ENCODE data around the gene JPH4. TPM values are rescaled to one million over a fixed set of nuclear protein-coding genes. Genes with fewer than 3 reads are reported as not detected.

Gene JPH4
- polyA plus RNA-seq, 1 of the 3 experiments (the other 2 are of a cell fraction) = 8.7 TPM

- Histone ChIP-seq H3K27ac (ENCODE audit: low read depth in 2 of 2, low read length in 1 of 2) (no peak overlapping the region), H3F3A (replicated peaks; ENCODE audit: insufficient read depth) (no peaks in the 10 kb centered on the region), H3K4me3 (ENCODE audit: low read depth in 2 of 2, low read length in 1 of 2) (no peak overlapping the region), H3K9ac (no peak overlapping the region), H3K79me2 (ENCODE audit: insufficient read depth) (no peaks in the 10 kb centered on the region), H2AFZ (ENCODE audit: low read depth) (no peak overlapping the region), H3K4me2 (no peak overlapping the region), H3K4me1 (ENCODE audit: control insufficient read depth in 1 of 2, insufficient read depth in 2 of 2, low read depth in 1 of 2, low read length in 1 of 2) (no peaks in the 10 kb centered on the region), H4K20me1 (ENCODE audit: insufficient read depth) (no peaks in the 10 kb centered on the region), H3K9me2 (no peaks in the 10 kb centered on the region), H3K9me3 (no peaks in the 10 kb centered on the region), H3K27me3 (ENCODE audit: insufficient read depth) (no peaks in the 10 kb centered on the region), H3K36me3 (replicated peaks in 1 of 2; ENCODE audit: control insufficient read depth in 1 of 2, insufficient read depth in 2 of 2, low read length in 1 of 2) (peaks cover 0 to 6% of the 10 kb centered on the region in 2 experiments)
- CTCF ChIA-PET = interaction anchor here (1.1 to 2.9 kb wide), 5 partner anchors 8 to 45 kb away, joined by 3 to 11 read pairs (median 7); no protein-coding TSS in a partner anchor
- no peak for TF ChIP-seq POLR2AphosphoS5 (IDR thresholded peaks at IDR 0.05; ENCODE audit: low read depth, low read length)
- POLR2A ChIA-PET = interaction anchor here (1.2 kb wide), 1 partner anchor 9 kb away, joined by 4 read pairs; no protein-coding TSS in a partner anchor
- DNase-seq = no peak
- 79% methylated on average over 8 of the region's 9 CpGs for WGBS (ENCODE audit: low lambda C conversion rate)
Observed at GRCh38 chr14:23522643-23523198, 55.9 kb downstream of the JPH4 start.

- no peak overlapping the region for H3K4me2 ChIP-seq
- H3K4me3 ChIP-seq (ENCODE audit: low read depth in 2 of 2, low read length in 1 of 2) = no peak overlapping the region
- peaks cover 0 to 6% of the 10 kb centered on the region in 2 experiments for H3K36me3 ChIP-seq (replicated peaks in 1 of 2; ENCODE audit: control insufficient read depth in 1 of 2, insufficient read depth in 2 of 2, low read length in 1 of 2)
- H3K79me2 ChIP-seq (ENCODE audit: insufficient read depth) = no peaks in the 10 kb centered on the region
- no peaks in the 10 kb centered on the region for H3F3A ChIP-seq (replicated peaks; ENCODE audit: insufficient read depth)
- H3K27ac ChIP-seq (ENCODE audit: low read depth in 2 of 2, low read length in 1 of 2) = no peak overlapping the region
- TF ChIP-seq FOSL2 (IDR thresholded peaks at IDR 0.05; ENCODE audit: borderline replicate concordance, low read depth) (no peak), TCF12 (IDR thresholded peaks at IDR 0.05) (no peak), RAD21 (IDR thresholded peaks at IDR 0.05; ENCODE audit: low read length) (no peak), USF1 (IDR thresholded peaks at IDR 0.05; ENCODE audit: borderline replicate concordance, low read depth) (no peak), RFX5 (IDR thresholded peaks at IDR 0.05; ENCODE audit: low read length) (no peak), EP300 (IDR thresholded peaks at IDR 0.05; ENCODE audit: borderline replicate concordance in 1 of 2, low read depth in 1 of 2, low read length in 1 of 2) (no peak), GABPA (IDR thresholded peaks at IDR 0.05; ENCODE audit: low read depth) (no peak), REST (IDR thresholded peaks at IDR 0.05; ENCODE audit: low read depth, low read length) (no peak), MAX (IDR thresholded peaks at IDR 0.05; ENCODE audit: low read depth) (no peak), NFIC (IDR thresholded peaks at IDR 0.05; ENCODE audit: borderline replicate concordance) (no peak), CTCF (IDR thresholded peaks at IDR 0.05) (no peak), YY1 (IDR thresholded peaks at IDR 0.05; ENCODE audit: low read depth) (no peak), GATA2 (CRISPR knock-in tag; IDR thresholded peaks at IDR 0.05) (no peak), IRF3 (IDR thresholded peaks at IDR 0.05; ENCODE audit: low read depth, low read length) (no peak)
- H3K27me3 ChIP-seq (ENCODE audit: insufficient read depth) = no peaks in the 10 kb centered on the region
- H2AFZ ChIP-seq (ENCODE audit: low read depth) = no peak overlapping the region
- ChIA-PET CTCF (interaction anchor here (1.1 to 2.9 kb wide), 4 partner anchors 11 to 44 kb away, joined by 3 to 11 read pairs (median 8); no protein-coding TSS in a partner anchor), POLR2A (interaction anchor here (1.2 kb wide), 1 partner anchor 9 kb away, joined by 4 read pairs; no protein-coding TSS in a partner anchor)
- H4K20me1 ChIP-seq (ENCODE audit: insufficient read depth) = no peaks in the 10 kb centered on the region
- WGBS (ENCODE audit: low lambda C conversion rate) = 85% methylated on average over 11 of the region's 20 CpGs
- no peaks in the 10 kb centered on the region for H3K9me2 ChIP-seq
- H3K4me1 ChIP-seq (ENCODE audit: control insufficient read depth in 1 of 2, insufficient read depth in 2 of 2, low read depth in 1 of 2, low read length in 1 of 2) = no peaks in the 10 kb centered on the region
- DNase-seq = no peak
- H3K9me3 ChIP-seq = no peaks in the 10 kb centered on the region
- H3K9ac ChIP-seq = no peak overlapping the region
Observed at GRCh38 chr14:23521785-23522640, 56.6 kb downstream of the JPH4 start.
